H1 (cell line): ENCODE data around the gene L3MBTL2.

ENCODE experiments used
- CTCF ChIP-seq, 3 experiments: IDR thresholded peaks; 1 replicate in 2 of 3; 2 replicates in 1 of 3; pipeline versions ENCODE4 v1.5.1 to v1.6.1; 2011; ENCODE audit warnings: low read length in 3 of 3, mild to moderate bottlenecking in 3 of 3, inconsistent platforms in 2 of 3, low read depth in 1 of 3, moderate library complexity in 1 of 3; ENCODE audit not compliant: insufficient read depth in 1 of 3; ENCODE audit errors: control extremely low read depth in 1 of 3
- EP300 ChIP-seq, 2 experiments: IDR thresholded peaks; 1 replicate in 1 of 2; 2 replicates in 1 of 2; pipeline ENCODE4 v1.6.1; 2011 to 2012; ENCODE audit warnings: low read depth in 2 of 2, low read length in 2 of 2, mild to moderate bottlenecking in 2 of 2, borderline replicate concordance in 1 of 2, inconsistent platforms in 1 of 2, moderate library complexity in 1 of 2
- EZH2 ChIP-seq: fragments of 200-600 bp; sonication (generic); IDR thresholded peaks from 2 replicates; pipeline ENCODE4 v1.7.1; 2012; ENCODE audit warnings: low read depth, mild to moderate bottlenecking, moderate library complexity, low read length, inconsistent platforms; ENCODE audit not compliant: severe bottlenecking
- KDM1A ChIP-seq: fragments of 200-600, 300-600 bp; sonication (generic); IDR thresholded peaks from 2 replicates; pipeline ENCODE4 v1.7.1; 2016; ENCODE audit warnings: mild to moderate bottlenecking, low read length, borderline replicate concordance
- PHF8 ChIP-seq: fragments of 200-600 bp; sonication (generic); conservative IDR thresholded peaks from 2 replicates; pipeline ENCODE4 v1.7.1; 2012; ENCODE audit warnings: low read depth, mild to moderate bottlenecking, inconsistent platforms, low read length, moderate library complexity
- POLR2A ChIP-seq, 2 experiments: IDR thresholded peaks; 1 replicate in 1 of 2; 2 replicates in 1 of 2; pipeline ENCODE4 v1.6.1; 2011; ENCODE audit warnings: low read depth in 2 of 2, low read length in 2 of 2, mild to moderate bottlenecking in 2 of 2; ENCODE audit errors: control extremely low read depth in 1 of 2
- POLR2AphosphoS5 ChIP-seq: IDR thresholded peaks from 2 replicates; pipeline ENCODE4 v1.6.1; 2011; ENCODE audit warnings: low read depth, low read length
- SUZ12 ChIP-seq: fragments of 200-600 bp; sonication (generic); IDR thresholded peaks from 2 replicates; pipeline ENCODE4 v1.6.1; 2012; ENCODE audit warnings: mild to moderate bottlenecking, inconsistent platforms, low read length, moderate library complexity, mixed read lengths

DNA sequence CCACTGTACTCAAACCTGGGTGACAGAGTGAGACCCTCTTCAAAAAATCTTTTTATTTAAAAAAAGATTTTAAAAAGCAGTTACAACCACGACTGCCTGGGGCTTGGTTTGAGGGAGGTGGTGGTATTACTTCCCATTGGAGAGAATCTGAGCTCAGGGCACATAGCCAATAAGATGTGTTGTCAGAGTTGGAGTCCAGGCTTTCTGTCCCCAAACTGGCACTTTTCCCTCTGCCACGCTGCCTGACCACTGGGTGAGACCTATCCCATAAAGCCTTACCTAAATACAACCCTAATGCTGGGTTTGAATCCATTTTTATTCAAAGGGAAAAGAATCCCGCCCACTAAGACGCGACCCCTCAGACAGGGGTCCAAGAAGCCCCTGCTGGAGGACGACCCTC is 24.1 kb downstream of the L3MBTL2 start:
- TF ChIP-seq CTCF (IDR thresholded peaks at IDR 0.05; ENCODE audit: control extremely low read depth in 1 of 3, insufficient read depth in 1 of 3, low read depth in 1 of 3, low read length in 3 of 3) (no peak), EZH2 (no peak), POLR2A (IDR thresholded peaks at IDR 0.05; ENCODE audit: control extremely low read depth in 1 of 2, low read depth in 2 of 2, low read length in 2 of 2) (no peak), PHF8 (no peak), KDM1A (no peak), SUZ12 (no peak), EP300 (IDR thresholded peaks at IDR 0.05; ENCODE audit: borderline replicate concordance in 1 of 2, low read depth in 2 of 2, low read length in 2 of 2) (no peak), POLR2AphosphoS5 (no peak)
